OCI-LY3 (cell line): ENCODE data around the gene GRAMD2B.
A peak's percentile ranks its signal among the peaks of the same experiment; 100 is the strongest.

ENCODE experiments used
- H2AFZ ChIP-seq: fragments of 200-600, 300-600 bp; shearing (Covaris generic); 2 replicates; pipeline ENCODE4 v1.6.0; 2014; ENCODE audit warnings: antibody characterized with exemption, low read depth, low read length
- H3K27ac ChIP-seq: fragments of 200-600, 300-600 bp; sonication (generic); 2 replicates; pipeline ENCODE4 v1.5.1; 2014; ENCODE audit warnings: mild to moderate bottlenecking, low read length, moderate library complexity, mixed read lengths
- H3K27me3 ChIP-seq: fragments of 200-600, 300-600 bp; sonication (generic); 2 replicates; pipeline ENCODE4 v1.6.1; 2014; ENCODE audit warnings: low read depth, low read length, mixed read lengths
- H3K36me3 ChIP-seq: fragments of 200-600, 300-600 bp; sonication (generic); replicated peaks from 2 replicates; pipeline ENCODE3; 2014; ENCODE audit warnings: low read depth, low read length, mixed read lengths
- H3K4me1 ChIP-seq: fragments of 300-600, 200-600 bp; sonication (generic); 2 replicates; pipeline ENCODE4 v1.6.1; 2014; ENCODE audit warnings: low read length, mixed read lengths
- H3K4me2 ChIP-seq: fragments of 200-600, 300-600 bp; sonication (generic); 2 replicates; pipeline ENCODE4 v1.6.1; 2014; ENCODE audit warnings: low read length, mixed read lengths
- H3K4me3 ChIP-seq: fragments of 300-600, 200-600 bp; sonication (generic); 2 replicates; pipeline ENCODE4 v1.5.1; 2014; ENCODE audit warnings: antibody characterized with exemption, mild to moderate bottlenecking, low read length, moderate library complexity
- H3K79me2 ChIP-seq: fragments of 300-600, 200-600 bp; shearing (Covaris generic); 2 replicates; pipeline ENCODE4 v1.6.1; 2014; ENCODE audit warnings: mild to moderate bottlenecking, low read length, mixed read lengths
- H3K9ac ChIP-seq: fragments of 300-600, 200-600 bp; shearing (Covaris generic); 2 replicates; pipeline ENCODE4 v1.6.0; 2014; ENCODE audit warnings: mild to moderate bottlenecking, low read length, moderate library complexity
- H3K9me3 ChIP-seq: fragments of 200-600, 300-600 bp; shearing (Covaris generic); 2 replicates; pipeline ENCODE4 v1.6.1; 2014; ENCODE audit warnings: low read length, mixed read lengths; ENCODE audit not compliant: insufficient read depth
- H4K20me1 ChIP-seq: fragments of 200-600, 300-600 bp; sonication (generic); 2 replicates; pipeline ENCODE4 v1.6.1; 2016; ENCODE audit warnings: low read length, mixed read lengths; ENCODE audit not compliant: insufficient read depth
- EZH2phosphoT487 ChIP-seq: fragments of 200-600 bp; shearing (Covaris generic); IDR thresholded peaks from 2 replicates; pipeline ENCODE4 v1.6.1; 2018; ENCODE audit warnings: antibody characterized with exemption, mixed run types, low read depth
- TF ChIP-seq, protein P1 (sequence below): fragments of 200-600, 300-600 bp; sonication (generic); IDR thresholded peaks from 2 replicates; pipeline ENCODE4 v1.5.1; 2014; ENCODE audit warnings: antibody characterized with exemption, low read length, low read depth

Gene GRAMD2B

DNA sequence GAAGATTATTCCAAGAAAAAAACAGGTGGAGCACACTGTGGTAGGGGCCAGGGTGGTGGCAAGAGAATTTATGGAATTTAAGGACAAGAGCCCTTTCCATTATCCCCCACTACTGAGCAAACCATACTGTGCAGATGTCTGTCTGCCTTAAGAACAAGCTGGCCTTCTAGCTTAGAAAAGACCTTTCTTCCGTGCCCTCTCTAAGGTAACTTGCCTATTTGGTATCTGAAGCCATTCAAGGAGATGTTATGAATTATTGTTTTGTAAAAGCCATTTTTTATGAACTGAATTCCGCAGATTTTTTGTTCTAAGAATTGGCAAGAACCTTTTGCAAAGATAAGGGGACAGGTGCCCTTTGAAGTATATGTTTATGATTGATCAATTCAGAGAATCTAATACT lies 20.9 kb downstream of the GRAMD2B start:
- Histone ChIP-seq H3K27me3 (no peaks in the 10 kb centered on the region), H4K20me1 (no peaks in the 10 kb centered on the region), H3K79me2 (no peaks in the 10 kb centered on the region), H3K4me2 (0 out of 2 replicates have a peak overlapping the region, but pooled peaks have one; percentile 61), H3K9me3 (peaks cover 6% of the 10 kb centered on the region; the same call in 1 of the 2 replicates), H3K9ac (no peak overlapping the region), H3K27ac (no peak overlapping the region), H3K36me3 (peaks cover 8% of the 10 kb centered on the region), H3K4me1 (peaks cover 51% of the 10 kb centered on the region), H3K4me3 (no peak overlapping the region), H2AFZ (no peak overlapping the region)
- TF ChIP-seq, protein P1, sequence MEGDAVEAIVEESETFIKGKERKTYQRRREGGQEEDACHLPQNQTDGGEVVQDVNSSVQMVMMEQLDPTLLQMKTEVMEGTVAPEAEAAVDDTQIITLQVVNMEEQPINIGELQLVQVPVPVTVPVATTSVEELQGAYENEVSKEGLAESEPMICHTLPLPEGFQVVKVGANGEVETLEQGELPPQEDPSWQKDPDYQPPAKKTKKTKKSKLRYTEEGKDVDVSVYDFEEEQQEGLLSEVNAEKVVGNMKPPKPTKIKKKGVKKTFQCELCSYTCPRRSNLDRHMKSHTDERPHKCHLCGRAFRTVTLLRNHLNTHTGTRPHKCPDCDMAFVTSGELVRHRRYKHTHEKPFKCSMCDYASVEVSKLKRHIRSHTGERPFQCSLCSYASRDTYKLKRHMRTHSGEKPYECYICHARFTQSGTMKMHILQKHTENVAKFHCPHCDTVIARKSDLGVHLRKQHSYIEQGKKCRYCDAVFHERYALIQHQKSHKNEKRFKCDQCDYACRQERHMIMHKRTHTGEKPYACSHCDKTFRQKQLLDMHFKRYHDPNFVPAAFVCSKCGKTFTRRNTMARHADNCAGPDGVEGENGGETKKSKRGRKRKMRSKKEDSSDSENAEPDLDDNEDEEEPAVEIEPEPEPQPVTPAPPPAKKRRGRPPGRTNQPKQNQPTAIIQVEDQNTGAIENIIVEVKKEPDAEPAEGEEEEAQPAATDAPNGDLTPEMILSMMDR, result no peak
- TF ChIP-seq EZH2phosphoT487, result no peak

DNA sequence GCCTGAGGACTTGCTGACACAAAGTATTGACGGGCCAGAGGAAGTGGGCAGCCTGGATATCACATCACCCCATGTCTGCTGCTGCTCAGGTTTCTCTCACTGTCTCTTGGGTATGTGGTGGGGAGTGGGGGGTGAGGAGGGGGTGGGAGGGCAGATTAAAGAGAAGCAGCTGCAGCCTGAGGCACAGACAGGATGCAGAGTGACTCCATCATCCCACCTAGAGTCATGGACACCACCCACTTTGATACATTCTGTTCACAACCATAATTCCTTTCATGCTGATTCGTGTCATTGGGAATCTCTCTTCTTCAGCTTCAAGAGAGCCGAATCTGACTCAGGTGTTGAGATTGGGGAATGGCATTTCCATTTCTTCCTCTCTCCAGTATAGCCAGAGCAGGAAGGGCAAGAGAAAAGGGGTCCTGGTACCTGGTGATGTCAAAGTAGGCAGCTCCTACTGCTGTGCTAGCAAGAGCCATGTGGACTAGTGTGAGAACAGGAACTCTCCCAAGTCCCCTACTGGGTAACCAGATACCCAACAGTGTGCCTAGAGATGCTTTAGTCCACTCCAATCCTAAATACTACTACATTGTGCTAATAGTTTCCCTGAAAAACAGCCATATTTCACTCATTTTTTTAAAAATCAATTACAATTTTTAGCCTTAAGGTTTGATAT lies 22.4 kb downstream of the GRAMD2B start:
- no peak overlapping the region for H2AFZ ChIP-seq
- no peak overlapping the region for H3K27ac ChIP-seq
- no peak overlapping the region for H3K4me3 ChIP-seq
- peaks cover 2% of the 10 kb centered on the region; the same call in 1 of the 2 replicates for H3K9me3 ChIP-seq
- H3K27me3 ChIP-seq, result no peaks in the 10 kb centered on the region
- H3K4me2 ChIP-seq, result peak overlapping the region; percentile 53
- H3K4me1 ChIP-seq, result peaks cover 65% of the 10 kb centered on the region
- TF ChIP-seq EZH2phosphoT487, result no peak
- TF ChIP-seq, protein P1, result no peak
- H3K36me3 ChIP-seq, result peaks cover 3% of the 10 kb centered on the region
- no peaks in the 10 kb centered on the region for H3K79me2 ChIP-seq
- no peak overlapping the region for H3K9ac ChIP-seq
- H4K20me1 ChIP-seq, result no peaks in the 10 kb centered on the region

DNA sequence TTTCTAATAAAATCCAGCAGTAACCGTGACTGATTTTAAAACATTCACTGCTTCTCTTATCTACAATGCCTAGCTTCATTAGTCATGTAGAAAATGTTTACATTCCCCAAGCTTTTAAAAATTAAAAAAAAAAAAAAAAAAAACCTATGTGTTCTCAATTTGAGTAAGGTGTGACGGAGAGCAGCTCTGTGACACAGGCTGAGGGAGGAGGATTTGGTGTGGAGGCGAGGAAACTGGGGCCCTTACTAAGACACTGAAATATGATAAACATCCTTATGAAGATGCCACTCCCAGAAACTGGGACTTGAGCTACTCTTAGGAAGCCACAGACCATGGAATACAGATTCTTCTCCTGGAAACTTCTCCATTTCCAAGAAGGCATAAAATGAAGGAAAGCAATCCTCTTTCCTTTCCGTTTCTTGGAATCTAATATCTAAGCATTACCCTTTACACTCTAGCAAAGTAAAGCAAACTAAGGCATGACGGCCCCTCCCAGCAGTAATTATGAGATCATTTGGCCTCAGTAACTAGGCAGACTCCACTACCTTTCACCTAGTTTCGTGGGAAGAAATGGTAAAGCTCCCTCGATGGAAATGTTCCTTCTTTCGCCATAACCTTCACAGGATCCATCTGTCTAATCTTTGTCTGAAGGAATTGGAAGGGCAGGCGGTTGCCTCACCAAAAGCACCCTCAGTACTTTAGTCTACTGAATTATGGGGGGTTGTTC lies 23.5 kb downstream of the GRAMD2B start:
- H3K79me2 ChIP-seq, result no peaks in the 10 kb centered on the region
- H3K27me3 ChIP-seq, result no peaks in the 10 kb centered on the region
- no peak overlapping the region for H3K27ac ChIP-seq
- no peak overlapping the region for H2AFZ ChIP-seq
- 0 out of 2 replicates have a peak overlapping the region, but pooled peaks have one; percentile 13 for H3K4me3 ChIP-seq
- TF ChIP-seq EZH2phosphoT487, result no peak
- TF ChIP-seq, protein P1, result no peak
- no peak overlapping the region for H3K9ac ChIP-seq
- no peaks in the 10 kb centered on the region for H3K9me3 ChIP-seq
- H3K36me3 ChIP-seq, result peaks cover 3% of the 10 kb centered on the region
- peak overlapping the region; percentile 53 for H3K4me2 ChIP-seq
- no peaks in the 10 kb centered on the region for H4K20me1 ChIP-seq
- H3K4me1 ChIP-seq, result peaks cover 73% of the 10 kb centered on the region

DNA sequence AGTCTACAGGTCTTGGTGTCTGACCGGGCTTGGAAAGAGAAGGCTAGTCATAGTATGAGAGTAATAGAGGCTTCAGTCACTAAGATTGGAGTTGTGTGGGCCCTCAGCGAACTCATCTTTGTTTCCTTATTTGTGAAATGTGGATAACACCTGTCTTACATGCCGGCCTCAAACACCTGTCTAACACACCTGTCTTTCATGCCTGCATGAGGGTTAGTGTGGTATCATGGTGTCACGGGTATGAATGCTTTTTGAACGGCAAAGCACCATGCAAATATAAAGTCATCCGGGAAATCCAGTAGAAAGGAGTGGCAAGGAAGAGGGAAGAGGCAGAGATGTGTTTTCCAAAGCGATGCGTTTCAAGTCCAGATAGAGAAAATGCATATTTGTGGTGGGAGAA lies 25.5 kb downstream of the GRAMD2B start:
- Histone ChIP-seq H3K9ac (no peak overlapping the region), H3K27ac (no peak overlapping the region), H3K27me3 (no peaks in the 10 kb centered on the region), H3K4me2 (no peak overlapping the region), H3K4me3 (no peak overlapping the region), H3K9me3 (no peaks in the 10 kb centered on the region), H2AFZ (no peak overlapping the region), H3K36me3 (peaks cover 3% of the 10 kb centered on the region), H3K79me2 (no peaks in the 10 kb centered on the region), H4K20me1 (no peaks in the 10 kb centered on the region), H3K4me1 (peaks cover 62% of the 10 kb centered on the region)
- TF ChIP-seq, protein P1, result no peak
- TF ChIP-seq EZH2phosphoT487, result no peak
